Choroid plexus epithelial cell (primary cell): Measurements from ENCODE around the gene ALDH5A1.

Source experiments
- DNase-seq: peaks from one replicate; pipeline ENCODE4 v3.0.0-alpha.2; 2010; ENCODE audit warnings: low read depth
- H3K4me3 ChIP-seq: 2 replicates; pipeline ENCODE4 v1.5.1; 2011; ENCODE audit warnings: low read depth, mild to moderate bottlenecking, control low read depth, low read length, moderate library complexity
- CTCF ChIP-seq: conservative IDR thresholded peaks from 2 replicates; pipeline ENCODE4 v1.5.1; 2011; ENCODE audit warnings: low read depth, mild to moderate bottlenecking, control low read depth, inconsistent platforms, low read length, moderate library complexity

ALDH5A1 gene

GRCh38 chr6:24493945-24494820, 586 bp upstream of the ALDH5A1 start:
- no peak for TF ChIP-seq CTCF

GRCh38 chr6:24497254-24497970, 2.6 kb downstream of the ALDH5A1 start:
- TF ChIP-seq CTCF = no peak
- DNase-seq = no peak
- H3K4me3 ChIP-seq = no peak overlapping the region

More at GRCh38 chr6:24493945-24494820, 586 bp upstream of the ALDH5A1 start:
- no peak for DNase-seq
- H3K4me3 ChIP-seq = peak overlapping the region; percentile 66

GRCh38 chr6:24500683-24501082, 5.9 kb downstream of the ALDH5A1 start:
- no peak for DNase-seq
- H3K4me3 ChIP-seq = no peak overlapping the region
- TF ChIP-seq CTCF = no peak

GRCh38 chr6:24501374-24501773, 6.6 kb downstream of the ALDH5A1 start:
- DNase-seq = no peak
- H3K4me3 ChIP-seq = no peak overlapping the region
- no peak for TF ChIP-seq CTCF

- TF ChIP-seq CTCF = no peak
- no peak for DNase-seq
- no peak overlapping the region for H3K4me3 ChIP-seq
Measured at GRCh38 chr6:24501914-24502313, 7.1 kb downstream of the ALDH5A1 start.

GRCh38 chr6:24504287-24504648, 9.5 kb downstream of the ALDH5A1 start:
- no peak for DNase-seq
- TF ChIP-seq CTCF = no peak
- no peak overlapping the region for H3K4me3 ChIP-seq
